ENCODE results near the gene MSRB1. TPM values are rescaled to one million over a fixed set of nuclear protein-coding genes. Genes with fewer than 3 reads are reported as not detected.

MSRB1 gene
- total RNA-seq, 2 experiments from 2014 or later: 2.3 to 2.4 TPM

- ATAC-seq (ENCODE audit: poor library complexity) (no peak), DNase-seq (no peak)
- Mint-ChIP-seq H3K4me3 (no peak overlapping the region), H3K27ac (no peak overlapping the region), H3K36me3 (ENCODE audit: low read depth) (no peaks in the 10 kb centered on the region), H3K27me3 (no peaks in the 10 kb centered on the region), H3K9me3 (no peaks in the 10 kb centered on the region), H3K4me1 (ENCODE audit: low read depth) (no peaks in the 10 kb centered on the region)
- Histone ChIP-seq H3K9me3 (ENCODE audit: control insufficient read depth in 1 of 2, insufficient read depth in 1 of 2, low read length in 2 of 2) (no peaks in the 10 kb centered on the region), H3K27me3 (ENCODE audit: control insufficient read depth in 1 of 2, insufficient read depth in 2 of 2, low read length in 2 of 2) (no peaks in the 10 kb centered on the region), H3K4me3 (ENCODE audit: low read length) (no peak overlapping the region), H3K4me1 (ENCODE audit: insufficient read depth, low read length) (peaks cover 11% of the 10 kb centered on the region), H3K36me3 (ENCODE audit: insufficient read depth, low read length) (no peaks in the 10 kb centered on the region), H3K27ac (ENCODE audit: low read depth in 1 of 2, low read length in 2 of 2) (no peak overlapping the region)
- POLR2A ChIA-PET: no interaction called here
- intact Hi-C loops (cut with DNase I, micrococcal nuclease): no loop called here
- TF ChIP-seq CTCF (IDR thresholded peaks at IDR 0.05): no peak
- CTCF ChIA-PET: no interaction called here
Observed at GRCh38 chr16:1932050-1933028, 10.7 kb downstream of the MSRB1 start.

GRCh38 chr16:1930338-1930720 lies 12.7 kb downstream of the MSRB1 start:
- no peaks in the 10 kb centered on the region for H3K4me1 Mint-ChIP-seq (ENCODE audit: low read depth)
- ChIA-PET CTCF (no interaction called here), POLR2A (no interaction called here)
- Histone ChIP-seq H3K9me3 (ENCODE audit: control insufficient read depth in 1 of 2, insufficient read depth in 1 of 2, low read length in 2 of 2) (no peaks in the 10 kb centered on the region), H3K27me3 (ENCODE audit: control insufficient read depth in 1 of 2, insufficient read depth in 2 of 2, low read length in 2 of 2) (no peaks in the 10 kb centered on the region), H3K36me3 (ENCODE audit: insufficient read depth, low read length) (no peaks in the 10 kb centered on the region), H3K27ac (ENCODE audit: low read depth in 1 of 2, low read length in 2 of 2) (no peak overlapping the region), H3K4me1 (ENCODE audit: insufficient read depth, low read length) (peaks cover 11% of the 10 kb centered on the region), H3K4me3 (ENCODE audit: low read length) (no peak overlapping the region)
- intact Hi-C loops (cut with DNase I, micrococcal nuclease): no loop called here
- DNase-seq (no peak), ATAC-seq (ENCODE audit: poor library complexity) (no peak)
- no peak overlapping the region for H3K4me3 Mint-ChIP-seq
- no peaks in the 10 kb centered on the region for H3K9me3 Mint-ChIP-seq
- no peak overlapping the region for H3K27ac Mint-ChIP-seq
- no peak for TF ChIP-seq CTCF (IDR thresholded peaks at IDR 0.05)
- H3K36me3 Mint-ChIP-seq (ENCODE audit: low read depth): no peaks in the 10 kb centered on the region
- H3K27me3 Mint-ChIP-seq: no peaks in the 10 kb centered on the region

- Histone ChIP-seq H3K36me3 (ENCODE audit: insufficient read depth, low read length) (no peaks in the 10 kb centered on the region), H3K27ac (ENCODE audit: low read depth in 1 of 2, low read length in 2 of 2) (no peak overlapping the region), H3K4me1 (ENCODE audit: insufficient read depth, low read length) (peaks cover 11% of the 10 kb centered on the region), H3K9me3 (ENCODE audit: control insufficient read depth in 1 of 2, insufficient read depth in 1 of 2, low read length in 2 of 2) (no peaks in the 10 kb centered on the region), H3K27me3 (ENCODE audit: control insufficient read depth in 1 of 2, insufficient read depth in 2 of 2, low read length in 2 of 2) (peaks cover 0 to under 1% of the 10 kb centered on the region in 2 experiments), H3K4me3 (ENCODE audit: low read length) (peak overlapping the region; percentile 42)
- CTCF ChIA-PET: interaction anchor here (0.9 to 1.2 kb wide), 2 partner anchors 63 to 67 kb away, joined by 3 read pairs; no protein-coding TSS in a partner anchor
- peak overlapping the region; percentile 88 for H3K4me3 Mint-ChIP-seq
- DNase-seq (peak; percentile 79 to 96 (median 92)), ATAC-seq (ENCODE audit: poor library complexity) (peak; percentile 100)
- intact Hi-C loops (cut with DNase I, micrococcal nuclease): loop anchor here (1.0 to 2.0 kb wide), 4 partner anchors 66 to 157 kb away; partner anchors contain the start of genes EME2 (in 2 of the 2) and MRPS34 (in 2 of the 2)
- no peak overlapping the region for H3K27ac Mint-ChIP-seq
- no peaks in the 10 kb centered on the region for H3K4me1 Mint-ChIP-seq (ENCODE audit: low read depth)
- H3K27me3 Mint-ChIP-seq: peaks cover 2% of the 10 kb centered on the region
- H3K36me3 Mint-ChIP-seq (ENCODE audit: low read depth): no peaks in the 10 kb centered on the region
- TF ChIP-seq CTCF (IDR thresholded peaks at IDR 0.05): peak; percentile 94
- POLR2A ChIA-PET: interaction anchor here (1.0 to 1.5 kb wide), 2 partner anchors 147 to 225 kb away, joined by 3 to 8 read pairs; partner anchors contain the start of genes NUBP2, SPSB3 and TRAF7
- no peaks in the 10 kb centered on the region for H3K9me3 Mint-ChIP-seq
Observed at GRCh38 chr16:1929578-1930337, 13.2 kb downstream of the MSRB1 start.
